GM10266 (cell line): ENCODE data around the gene GALNT14.

Experiments
- DNase-seq: peaks from one replicate; pipeline ENCODE4 v3.0.0; 2012; ENCODE audit errors: extremely low spot score
- TF ChIP-seq, protein P1 (sequence below): IDR thresholded peaks from 2 replicates; pipeline ENCODE4 v1.5.1; 2012; ENCODE audit warnings: mild to moderate bottlenecking, low read depth; ENCODE audit not compliant: control insufficient read depth, insufficient read depth; ENCODE audit errors: missing control alignments

GALNT14 gene

DNA sequence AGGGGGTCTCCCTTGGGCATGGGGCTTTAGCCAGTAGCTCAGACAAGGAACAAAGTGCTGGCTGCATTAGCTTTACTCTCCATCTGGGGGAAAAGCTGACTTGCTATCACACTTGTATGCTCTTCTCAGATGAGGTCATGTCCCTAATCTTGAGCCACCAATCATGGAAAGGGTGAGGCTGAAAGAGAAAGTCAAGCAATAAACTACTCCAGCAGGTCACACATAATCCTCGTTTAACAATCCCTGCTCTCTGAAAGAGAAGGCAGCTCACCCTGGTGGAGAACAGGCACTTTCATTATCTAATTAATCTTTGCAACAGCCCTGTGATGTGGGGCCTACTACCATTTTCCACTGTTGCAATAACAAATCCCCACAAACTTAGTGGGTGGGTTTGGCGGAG, 201.3 kb downstream of the GALNT14 start:
- TF ChIP-seq, protein P1, sequence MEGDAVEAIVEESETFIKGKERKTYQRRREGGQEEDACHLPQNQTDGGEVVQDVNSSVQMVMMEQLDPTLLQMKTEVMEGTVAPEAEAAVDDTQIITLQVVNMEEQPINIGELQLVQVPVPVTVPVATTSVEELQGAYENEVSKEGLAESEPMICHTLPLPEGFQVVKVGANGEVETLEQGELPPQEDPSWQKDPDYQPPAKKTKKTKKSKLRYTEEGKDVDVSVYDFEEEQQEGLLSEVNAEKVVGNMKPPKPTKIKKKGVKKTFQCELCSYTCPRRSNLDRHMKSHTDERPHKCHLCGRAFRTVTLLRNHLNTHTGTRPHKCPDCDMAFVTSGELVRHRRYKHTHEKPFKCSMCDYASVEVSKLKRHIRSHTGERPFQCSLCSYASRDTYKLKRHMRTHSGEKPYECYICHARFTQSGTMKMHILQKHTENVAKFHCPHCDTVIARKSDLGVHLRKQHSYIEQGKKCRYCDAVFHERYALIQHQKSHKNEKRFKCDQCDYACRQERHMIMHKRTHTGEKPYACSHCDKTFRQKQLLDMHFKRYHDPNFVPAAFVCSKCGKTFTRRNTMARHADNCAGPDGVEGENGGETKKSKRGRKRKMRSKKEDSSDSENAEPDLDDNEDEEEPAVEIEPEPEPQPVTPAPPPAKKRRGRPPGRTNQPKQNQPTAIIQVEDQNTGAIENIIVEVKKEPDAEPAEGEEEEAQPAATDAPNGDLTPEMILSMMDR = no peak
- no peak for DNase-seq

DNA sequence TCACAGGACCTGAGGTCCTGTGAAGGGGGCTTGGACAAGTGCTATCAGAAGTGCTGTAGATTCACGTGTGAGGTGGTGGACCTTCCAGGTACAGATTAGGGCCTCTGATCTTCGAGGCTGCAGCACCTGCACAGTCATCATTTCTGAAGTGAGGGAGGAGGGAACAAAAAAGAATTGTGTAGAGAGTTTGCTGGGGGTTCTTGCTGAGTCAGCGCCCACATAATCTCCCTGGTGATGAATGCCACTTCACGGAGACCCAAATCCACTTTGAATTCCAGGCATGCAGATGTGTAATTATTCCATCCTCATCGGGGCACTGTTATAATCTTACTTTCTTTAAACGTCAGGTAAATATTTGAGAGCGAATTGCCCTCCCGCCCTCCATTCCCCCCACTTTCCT, 202.4 kb downstream of the GALNT14 start:
- DNase-seq = no peak
- TF ChIP-seq, protein P1 = no peak

DNA sequence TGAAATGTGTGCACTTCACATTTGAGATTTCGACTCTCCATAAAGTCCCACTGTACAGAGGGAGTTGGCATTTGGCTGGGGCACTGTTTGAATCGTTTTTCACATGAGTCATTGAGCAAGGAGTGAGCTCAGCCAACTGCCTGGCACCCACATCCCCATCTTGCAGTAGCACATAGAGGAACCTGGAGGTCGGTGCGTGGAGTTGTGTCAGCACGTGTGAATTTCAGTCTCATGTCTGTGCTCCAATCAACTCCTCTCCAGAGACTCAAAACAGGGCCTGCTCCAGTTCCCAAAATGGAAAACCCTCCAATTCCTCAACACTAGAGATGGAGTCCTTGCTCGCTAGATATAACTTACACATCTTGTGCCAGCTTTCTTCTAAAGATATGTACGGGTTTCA, 204.2 kb downstream of the GALNT14 start:
- TF ChIP-seq, protein P1 = no peak
- no peak for DNase-seq

DNA sequence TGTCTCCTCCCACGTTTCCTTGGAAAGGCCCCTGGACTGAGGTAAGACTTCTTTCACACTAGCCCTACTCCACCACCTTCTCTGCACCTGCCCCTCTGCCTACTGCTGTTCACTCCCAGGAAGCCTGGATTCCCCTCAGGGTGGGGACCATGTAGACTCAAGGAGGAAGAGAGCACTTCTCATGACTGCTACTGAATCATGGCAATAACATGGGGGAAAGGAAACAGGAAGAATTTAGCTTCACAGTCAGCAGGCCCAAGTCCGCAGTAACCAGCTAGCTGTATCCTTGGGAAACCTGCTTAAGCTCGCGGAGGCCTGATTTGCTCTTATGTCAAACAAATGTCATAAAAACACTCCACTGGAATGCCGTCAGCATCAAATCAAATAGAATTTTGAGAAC, 204.7 kb downstream of the GALNT14 start:
- TF ChIP-seq, protein P1 = no peak
- no peak for DNase-seq

DNA sequence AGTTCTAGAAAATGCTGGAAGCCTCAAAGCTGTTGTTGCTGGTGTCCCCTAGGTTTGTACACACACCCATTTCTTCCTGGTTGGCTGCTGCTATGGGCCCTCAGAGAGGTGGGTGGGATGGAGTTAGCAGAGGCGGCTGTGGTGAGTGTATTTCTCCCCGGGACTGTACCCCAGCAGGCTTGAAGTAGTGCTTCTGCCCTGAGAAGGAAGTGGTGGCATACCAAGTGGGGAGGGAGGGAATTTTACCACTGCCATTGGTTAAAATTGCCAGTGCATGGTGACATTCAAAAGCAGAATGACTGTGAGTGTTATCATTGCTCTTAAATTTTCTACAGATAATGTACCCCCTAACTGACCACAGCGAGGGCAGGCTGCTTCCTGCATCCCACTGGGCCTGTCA, 205.4 kb downstream of the GALNT14 start:
- DNase-seq = no peak
- TF ChIP-seq, protein P1 = no peak

DNA sequence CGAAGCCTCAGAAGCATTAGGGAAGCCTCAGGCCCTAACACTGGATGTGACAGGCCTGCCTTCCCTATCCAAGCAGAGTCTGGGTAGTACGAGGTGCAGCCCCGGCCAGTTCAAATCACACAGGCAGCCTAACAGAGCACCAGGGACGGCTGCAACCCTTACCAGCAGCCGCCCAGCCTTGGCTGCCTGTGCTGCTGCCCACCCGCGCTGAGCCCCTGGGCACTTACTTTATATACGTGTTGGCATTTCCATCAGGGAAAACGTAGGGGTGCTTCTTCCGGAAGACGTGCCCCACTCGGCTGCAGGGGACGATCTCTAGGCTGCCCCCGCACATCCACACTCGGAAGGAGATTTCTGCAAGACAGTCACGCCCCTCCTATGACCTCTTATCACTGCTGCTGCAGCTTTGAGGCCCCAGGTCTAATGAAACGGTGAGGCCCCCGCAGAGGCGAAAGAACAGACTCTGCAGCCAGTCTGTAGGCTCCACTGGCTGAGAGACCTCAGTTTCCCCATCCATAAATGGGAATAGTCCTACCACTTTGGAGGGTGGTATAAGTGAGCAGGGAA, 206.3 kb downstream of the GALNT14 start:
- no peak for DNase-seq
- TF ChIP-seq, protein P1 = no peak

DNA sequence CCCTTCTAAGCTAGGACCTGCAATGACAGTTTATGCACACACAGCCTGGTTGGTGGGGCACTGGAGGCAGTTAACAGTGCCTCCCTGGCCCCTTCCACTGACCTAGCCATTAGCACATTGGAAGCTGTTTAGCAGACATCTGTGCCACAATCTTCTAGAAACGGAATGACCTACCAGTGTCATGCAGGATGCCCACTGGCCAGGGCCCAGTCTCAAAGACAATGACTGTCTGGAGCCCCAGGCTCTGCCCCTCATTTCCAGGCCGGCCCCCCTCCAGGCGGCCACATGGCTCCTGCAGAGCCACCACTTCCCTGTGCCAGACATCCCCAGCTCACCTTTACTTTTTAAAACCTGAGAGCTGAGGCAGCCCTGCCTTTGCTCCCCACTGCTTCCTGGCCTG, 207.5 kb downstream of the GALNT14 start:
- TF ChIP-seq, protein P1 = no peak
- no peak for DNase-seq
